Measurements from ENCODE around the gene CACNB3. TPM values are rescaled to one million over a fixed set of nuclear protein-coding genes. Genes with fewer than 3 reads are reported as not detected.

Gene CACNB3
- total RNA-seq: 8.3 TPM
- 10.4 TPM for polyA plus RNA-seq
- long read RNA-seq, donor 1: 0 reads
- long read RNA-seq, donor 2: 0 reads
- long read RNA-seq, donor 3, partial matches to known transcripts: 7 of 8 reads
- long read RNA-seq, donor 3, other reads (novel, unspliced or antisense): 0 of 8 reads
- long read RNA-seq, donor 4, partial matches to known transcripts: 0 of 2 reads
- long read RNA-seq, donor 4, other reads (novel, unspliced or antisense): 0 of 2 reads
- long read RNA-seq, donor 5, partial matches to known transcripts: 0 of 2 reads
- long read RNA-seq, donor 5, other reads (novel, unspliced or antisense): 0 of 2 reads
- long read RNA-seq, donor 6: 0 reads
- long read RNA-seq, donor 7, partial matches to known transcripts: 0 of 1 reads
- long read RNA-seq, donor 7, other reads (novel, unspliced or antisense): 0 of 1 reads
- long read RNA-seq, donor 8: 0 reads
- long read RNA-seq, donor 9, partial matches to known transcripts: 11 of 20 reads
- long read RNA-seq, donor 9, other reads (novel, unspliced or antisense): 9 of 20 reads
- long read RNA-seq, donor 10: 0 reads

DNA sequence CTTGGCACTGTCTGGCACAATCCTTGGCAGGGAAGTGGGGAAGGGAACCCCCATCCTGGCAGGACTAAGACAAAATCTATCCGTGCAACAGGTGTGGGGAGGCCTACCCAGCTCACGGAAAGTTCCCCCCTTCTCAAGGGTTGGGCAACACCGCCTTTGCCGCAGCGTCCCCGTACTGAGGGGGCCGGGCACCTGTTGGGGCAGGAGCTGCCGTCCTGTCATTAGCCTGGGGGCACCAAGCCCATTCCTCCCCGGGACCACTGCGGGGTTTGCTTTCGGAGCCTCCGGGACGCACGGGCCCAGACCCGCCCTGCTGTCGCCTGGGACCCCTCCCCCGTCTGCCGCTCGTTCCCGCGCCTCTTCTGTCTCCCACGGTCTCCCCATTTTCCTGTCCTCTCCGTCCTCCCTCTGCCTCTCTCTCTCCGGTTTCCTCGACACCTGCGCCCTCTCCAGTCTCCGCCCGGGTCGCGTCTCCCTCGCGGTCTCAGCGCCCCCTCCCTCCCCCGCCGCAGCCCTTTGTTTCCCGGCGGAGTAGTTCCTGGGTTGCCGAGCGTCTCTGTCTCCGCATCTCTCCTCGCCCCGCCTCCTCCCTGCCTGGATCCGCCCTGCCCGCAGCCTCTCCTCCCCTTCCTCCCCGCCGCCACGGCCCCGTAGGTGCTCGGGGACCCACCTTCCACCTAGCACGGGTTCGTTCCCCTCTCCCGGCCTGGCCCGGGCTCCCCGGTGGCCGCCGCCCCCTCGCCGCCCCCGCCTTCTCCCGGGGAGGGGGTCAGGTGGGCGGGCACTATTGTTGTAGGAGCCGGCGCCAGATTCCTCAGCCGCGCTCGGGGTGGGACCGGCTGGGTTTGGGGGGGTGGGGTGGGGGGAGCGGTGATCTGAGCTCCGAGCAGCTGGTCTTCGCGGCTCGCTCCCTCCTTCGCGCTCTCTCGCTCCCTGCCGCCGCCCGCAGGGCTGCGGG, at the start of gene CACNB3:
TSS of gene CACNB3 (plus strand) at position 624 of the 958 bp plus-strand sequence. CDS start 434 bp downstream, outside the sequence.
- Histone ChIP-seq H3K4me1 (ENCODE audit: control insufficient read depth in 2 of 2, insufficient read depth in 2 of 2, low read length in 2 of 2) (peaks cover 13 to 43% of the 10 kb centered on the region in 2 donors), H3K27me3 (ENCODE audit: control insufficient read depth in 2 of 2, insufficient read depth in 1 of 2, low read length in 1 of 2) (peaks cover 0 to 50% of the 10 kb centered on the region in 2 donors), H3K27ac (ENCODE audit: low read depth in 1 of 2, low read length in 1 of 2) (peak within 1 kb of the TSS in 1 of 2 donors; percentile 20), H3K36me3 (ENCODE audit: control insufficient read depth in 2 of 2, insufficient read depth in 2 of 2, low read length in 1 of 2) (no peaks in the 10 kb centered on the region), H3K4me3 (ENCODE audit: low read length in 2 of 2) (peak within 1 kb of the TSS; percentile 64 to 68), H3K9me3 (ENCODE audit: control insufficient read depth in 2 of 2, insufficient read depth in 1 of 2, low read length in 1 of 2) (no peaks in the 10 kb centered on the region)
- under 1% methylated on average over 79 of the region's 79 CpGs for WGBS
- DNase-seq (ENCODE audit: low read depth in 6 of 9, low spot score in 9 of 9): peak in 8 of 9 donors; percentile 19 to 88 (median 76)

DNA sequence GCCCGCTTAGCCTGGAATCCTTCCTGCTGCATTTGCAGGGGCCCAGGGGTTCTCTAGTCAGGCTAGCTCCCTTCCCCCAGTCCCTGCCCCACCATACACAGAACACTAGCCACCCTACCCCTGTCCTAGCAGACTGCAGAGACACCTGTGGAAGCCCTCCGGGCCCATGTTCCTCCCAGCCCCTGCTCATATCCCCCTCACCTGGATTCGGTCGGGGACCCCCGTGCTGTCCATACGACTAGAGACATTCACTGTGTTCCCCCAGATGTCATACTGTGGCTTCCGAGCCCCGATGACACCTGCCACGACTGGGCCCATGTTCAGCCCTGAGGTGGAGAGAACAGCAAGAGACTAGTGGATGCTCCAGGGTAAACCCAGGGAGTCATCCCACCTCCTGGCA, 49.6 kb upstream of the CACNB3 start:
- WGBS: 97% methylated on average over 9 of the region's 9 CpGs
- Histone ChIP-seq H3K4me1 (ENCODE audit: control insufficient read depth in 2 of 2, insufficient read depth in 2 of 2, low read length in 2 of 2) (peaks cover 0 to 6% of the 10 kb centered on the region in 2 donors), H3K9me3 (ENCODE audit: control insufficient read depth in 2 of 2, insufficient read depth in 1 of 2, low read length in 1 of 2) (no peaks in the 10 kb centered on the region), H3K36me3 (ENCODE audit: control insufficient read depth in 2 of 2, insufficient read depth in 2 of 2, low read length in 1 of 2) (no peaks in the 10 kb centered on the region), H3K27me3 (ENCODE audit: control insufficient read depth in 2 of 2, insufficient read depth in 1 of 2, low read length in 1 of 2) (no peaks in the 10 kb centered on the region), H3K4me3 (ENCODE audit: low read length in 2 of 2) (no peak overlapping the region), H3K27ac (ENCODE audit: low read depth in 1 of 2, low read length in 1 of 2) (no peak overlapping the region)
- no peak for DNase-seq (ENCODE audit: low read depth in 6 of 9, low spot score in 9 of 9)

- DNase-seq (ENCODE audit: low read depth in 6 of 9, low spot score in 9 of 9): no peak
- WGBS: 97% methylated on average over 10 of the region's 10 CpGs
- H3K9me3 ChIP-seq (ENCODE audit: control insufficient read depth in 2 of 2, insufficient read depth in 1 of 2, low read length in 1 of 2): no peaks in the 10 kb centered on the region
- H3K27ac ChIP-seq (ENCODE audit: low read depth in 1 of 2, low read length in 1 of 2): no peak overlapping the region
- H3K36me3 ChIP-seq (ENCODE audit: control insufficient read depth in 2 of 2, insufficient read depth in 2 of 2, low read length in 1 of 2): no peaks in the 10 kb centered on the region
- H3K27me3 ChIP-seq (ENCODE audit: control insufficient read depth in 2 of 2, insufficient read depth in 1 of 2, low read length in 1 of 2): no peaks in the 10 kb centered on the region
- H3K4me3 ChIP-seq (ENCODE audit: low read length in 2 of 2): no peak overlapping the region
- peaks cover 0 to 3% of the 10 kb centered on the region in 2 donors for H3K4me1 ChIP-seq (ENCODE audit: control insufficient read depth in 2 of 2, insufficient read depth in 2 of 2, low read length in 2 of 2)
Measured at GRCh38 chr12:48770756-48771155, 47.5 kb upstream of the CACNB3 start.

GRCh38 chr12:48771588-48772112, 46.6 kb upstream of the CACNB3 start:
- Histone ChIP-seq H3K27ac (ENCODE audit: low read depth in 1 of 2, low read length in 1 of 2) (no peak overlapping the region), H3K4me1 (ENCODE audit: control insufficient read depth in 2 of 2, insufficient read depth in 2 of 2, low read length in 2 of 2) (no peaks in the 10 kb centered on the region), H3K36me3 (ENCODE audit: control insufficient read depth in 2 of 2, insufficient read depth in 2 of 2, low read length in 1 of 2) (no peaks in the 10 kb centered on the region), H3K27me3 (ENCODE audit: control insufficient read depth in 2 of 2, insufficient read depth in 1 of 2, low read length in 1 of 2) (no peaks in the 10 kb centered on the region), H3K4me3 (ENCODE audit: low read length in 2 of 2) (no peak overlapping the region), H3K9me3 (ENCODE audit: control insufficient read depth in 2 of 2, insufficient read depth in 1 of 2, low read length in 1 of 2) (no peaks in the 10 kb centered on the region)
- DNase-seq (ENCODE audit: low read depth in 6 of 9, low spot score in 9 of 9): no peak
- WGBS: 97% methylated on average over 13 of the region's 13 CpGs

- DNase-seq (ENCODE audit: low read depth in 6 of 9, low spot score in 9 of 9): no peak
- Histone ChIP-seq H3K27ac (ENCODE audit: low read depth in 1 of 2, low read length in 1 of 2) (no peak overlapping the region), H3K4me1 (ENCODE audit: control insufficient read depth in 2 of 2, insufficient read depth in 2 of 2, low read length in 2 of 2) (no peaks in the 10 kb centered on the region), H3K9me3 (ENCODE audit: control insufficient read depth in 2 of 2, insufficient read depth in 1 of 2, low read length in 1 of 2) (no peaks in the 10 kb centered on the region), H3K36me3 (ENCODE audit: control insufficient read depth in 2 of 2, insufficient read depth in 2 of 2, low read length in 1 of 2) (no peaks in the 10 kb centered on the region), H3K4me3 (ENCODE audit: low read length in 2 of 2) (no peak overlapping the region), H3K27me3 (ENCODE audit: control insufficient read depth in 2 of 2, insufficient read depth in 1 of 2, low read length in 1 of 2) (no peaks in the 10 kb centered on the region)
- WGBS: 96% methylated on average over 5 of the region's 5 CpGs
Measured at GRCh38 chr12:48773686-48774085, 44.6 kb upstream of the CACNB3 start.

DNA sequence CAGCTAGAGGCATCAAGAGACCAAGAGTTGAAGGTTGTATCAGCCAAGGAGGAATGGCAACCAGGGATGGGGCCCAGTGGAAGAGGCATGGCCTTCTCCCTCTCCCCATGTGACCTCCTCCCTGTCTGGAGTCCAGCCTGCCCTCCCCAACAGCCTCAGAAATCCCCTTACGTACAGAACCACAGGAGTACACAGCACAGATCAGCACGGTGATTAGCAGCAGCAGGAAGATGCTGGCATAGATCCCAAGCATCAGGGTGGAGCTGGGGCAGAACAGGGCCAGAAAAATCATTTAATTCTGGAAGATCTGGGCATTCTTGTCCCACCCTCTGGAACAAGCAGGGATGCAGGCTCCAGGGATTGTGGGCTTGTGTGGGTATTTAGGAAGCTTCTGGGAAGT, 43.8 kb upstream of the CACNB3 start:
- Histone ChIP-seq H3K36me3 (ENCODE audit: control insufficient read depth in 2 of 2, insufficient read depth in 2 of 2, low read length in 1 of 2) (no peaks in the 10 kb centered on the region), H3K27ac (ENCODE audit: low read depth in 1 of 2, low read length in 1 of 2) (no peak overlapping the region), H3K4me1 (ENCODE audit: control insufficient read depth in 2 of 2, insufficient read depth in 2 of 2, low read length in 2 of 2) (no peaks in the 10 kb centered on the region), H3K4me3 (ENCODE audit: low read length in 2 of 2) (no peak overlapping the region), H3K27me3 (ENCODE audit: control insufficient read depth in 2 of 2, insufficient read depth in 1 of 2, low read length in 1 of 2) (no peaks in the 10 kb centered on the region), H3K9me3 (ENCODE audit: control insufficient read depth in 2 of 2, insufficient read depth in 1 of 2, low read length in 1 of 2) (no peaks in the 10 kb centered on the region)
- DNase-seq (ENCODE audit: low read depth in 6 of 9, low spot score in 9 of 9): no peak
- WGBS: 93% methylated on average over 2 of the region's 2 CpGs

- Histone ChIP-seq H3K36me3 (ENCODE audit: control insufficient read depth in 2 of 2, insufficient read depth in 2 of 2, low read length in 1 of 2) (no peaks in the 10 kb centered on the region), H3K4me1 (ENCODE audit: control insufficient read depth in 2 of 2, insufficient read depth in 2 of 2, low read length in 2 of 2) (no peaks in the 10 kb centered on the region), H3K4me3 (ENCODE audit: low read length in 2 of 2) (no peak overlapping the region), H3K9me3 (ENCODE audit: control insufficient read depth in 2 of 2, insufficient read depth in 1 of 2, low read length in 1 of 2) (no peaks in the 10 kb centered on the region), H3K27me3 (ENCODE audit: control insufficient read depth in 2 of 2, insufficient read depth in 1 of 2, low read length in 1 of 2) (no peaks in the 10 kb centered on the region), H3K27ac (ENCODE audit: low read depth in 1 of 2, low read length in 1 of 2) (no peak overlapping the region)
- WGBS: 99% methylated on average over 8 of the region's 8 CpGs
- no peak for DNase-seq (ENCODE audit: low read depth in 6 of 9, low spot score in 9 of 9)
Measured at GRCh38 chr12:48775299-48775698, 43.0 kb upstream of the CACNB3 start.

DNA sequence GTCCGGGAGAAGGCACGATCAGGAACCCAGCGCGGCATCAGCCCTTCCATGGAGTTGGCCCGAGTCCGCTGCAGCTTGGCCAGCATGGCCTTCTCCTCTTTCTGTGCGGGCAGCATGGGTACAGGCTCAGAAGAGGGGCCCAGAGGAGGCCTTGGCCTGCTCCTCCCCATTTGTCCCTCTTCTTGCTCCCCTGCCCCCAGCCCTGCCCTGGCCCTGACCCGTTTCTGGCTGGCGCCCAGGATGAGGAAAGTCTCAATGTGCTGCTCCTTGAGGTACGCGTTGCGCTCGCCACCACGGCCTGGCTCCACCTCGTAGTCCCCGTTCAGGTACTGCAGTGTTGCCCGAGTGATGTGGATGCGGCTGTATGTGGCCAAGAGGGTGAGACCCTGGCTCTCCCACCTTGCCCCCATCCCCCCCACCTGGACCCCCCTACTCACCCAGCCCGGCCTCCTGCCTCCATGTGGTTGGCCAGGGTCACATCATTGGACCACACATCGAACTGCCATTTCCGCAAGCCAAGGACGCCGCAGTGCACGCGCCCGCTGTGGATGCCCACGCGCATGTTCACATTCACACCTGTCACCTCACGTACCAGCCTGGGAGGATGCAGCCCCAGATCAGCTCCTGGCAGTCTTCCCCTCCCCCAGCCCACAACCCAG, 42.2 kb upstream of the CACNB3 start:
- no peaks in the 10 kb centered on the region for H3K36me3 ChIP-seq (ENCODE audit: control insufficient read depth in 2 of 2, insufficient read depth in 2 of 2, low read length in 1 of 2)
- no peak overlapping the region for H3K27ac ChIP-seq (ENCODE audit: low read depth in 1 of 2, low read length in 1 of 2)
- DNase-seq (ENCODE audit: low read depth in 6 of 9, low spot score in 9 of 9): no peak

More for the DNA sequence above, 42.2 kb upstream of the CACNB3 start:
- no peaks in the 10 kb centered on the region for H3K27me3 ChIP-seq (ENCODE audit: control insufficient read depth in 2 of 2, insufficient read depth in 1 of 2, low read length in 1 of 2)
- H3K4me3 ChIP-seq (ENCODE audit: low read length in 2 of 2): no peak overlapping the region
- H3K9me3 ChIP-seq (ENCODE audit: control insufficient read depth in 2 of 2, insufficient read depth in 1 of 2, low read length in 1 of 2): no peaks in the 10 kb centered on the region
- no peaks in the 10 kb centered on the region for H3K4me1 ChIP-seq (ENCODE audit: control insufficient read depth in 2 of 2, insufficient read depth in 2 of 2, low read length in 2 of 2)
- WGBS: 96% methylated on average over 29 of the region's 29 CpGs

Data from thymus (tissue), 14 donors.